ENCODE data around the gene RTRAF. TPM values are rescaled to one million over a fixed set of nuclear protein-coding genes. Genes with fewer than 3 reads are reported as not detected.

The RTRAF gene
- total and polyA plus RNA-seq, 7 experiments from 2014 or later: 112 to 206 (median 124) TPM

GRCh38 chr14:52006361-52006760 is 17.0 kb downstream of the RTRAF start:
- Histone ChIP-seq H3K27ac (ENCODE audit: low read depth, low read length) (no peak overlapping the region), H3K9me3 (ENCODE audit: control insufficient read depth in 2 of 3, low read length in 3 of 3) (no peaks in the 10 kb centered on the region), H3K27me3 (ENCODE audit: control insufficient read depth in 2 of 2, insufficient read depth in 2 of 2, low read length in 2 of 2) (no peaks in the 10 kb centered on the region), H3K4me3 (ENCODE audit: low read length) (no peak overlapping the region), H3K4me1 (ENCODE audit: control insufficient read depth in 2 of 2, insufficient read depth in 2 of 2, low read length in 2 of 2) (no peaks in the 10 kb centered on the region), H3K36me3 (ENCODE audit: control insufficient read depth in 2 of 3, insufficient read depth in 3 of 3, low read length in 3 of 3) (peaks cover 12 to 98% (median 45%) of the 10 kb centered on the region in 3 experiments)
- DNase-seq (no peak), ATAC-seq (no peak)
- intact Hi-C loops (cut with micrococcal nuclease): no loop called here
- H3K4me1 Mint-ChIP-seq: peaks cover 0 to 7% (median 0%) of the 10 kb centered on the region in 7 donors
- no peaks in the 10 kb centered on the region for H3K27me3 Mint-ChIP-seq
- H3K9me3 Mint-ChIP-seq: no peaks in the 10 kb centered on the region
- POLR2A ChIA-PET: no interaction called here
- H3K4me3 Mint-ChIP-seq: no peak overlapping the region
- H3K36me3 Mint-ChIP-seq: peaks cover 18 to 52% (median 44%) of the 10 kb centered on the region in 5 donors
- peak overlapping the region in 2 of 9 donors; percentile 51 to 56 for H3K27ac Mint-ChIP-seq
- CTCF ChIA-PET: no interaction called here

- Mint-ChIP-seq H3K4me3 (no peak overlapping the region), H3K36me3 (peaks cover 18 to 52% (median 47%) of the 10 kb centered on the region in 5 donors), H3K27ac (peak overlapping the region in 1 of 9 donors; percentile 51), H3K4me1 (peaks cover 0 to 6% (median 0%) of the 10 kb centered on the region in 7 donors), H3K9me3 (no peaks in the 10 kb centered on the region), H3K27me3 (no peaks in the 10 kb centered on the region)
- ChIA-PET CTCF (interaction anchor here (0.6 kb wide), 1 partner anchor 773 kb away, joined by 3 read pairs; no protein-coding TSS in a partner anchor), POLR2A (no interaction called here)
- Histone ChIP-seq H3K36me3 (ENCODE audit: control insufficient read depth in 2 of 3, insufficient read depth in 3 of 3, low read length in 3 of 3) (peaks cover 12 to 93% (median 41%) of the 10 kb centered on the region in 3 experiments), H3K4me3 (ENCODE audit: low read length) (no peak overlapping the region), H3K27ac (ENCODE audit: low read depth, low read length) (no peak overlapping the region), H3K27me3 (ENCODE audit: control insufficient read depth in 2 of 2, insufficient read depth in 2 of 2, low read length in 2 of 2) (no peaks in the 10 kb centered on the region), H3K4me1 (ENCODE audit: control insufficient read depth in 2 of 2, insufficient read depth in 2 of 2, low read length in 2 of 2) (no peaks in the 10 kb centered on the region), H3K9me3 (ENCODE audit: control insufficient read depth in 2 of 3, low read length in 3 of 3) (no peaks in the 10 kb centered on the region)
- no peak for DNase-seq
- intact Hi-C loops (cut with micrococcal nuclease): no loop called here
- ATAC-seq: no peak
Measured at GRCh38 chr14:52007211-52007610, 17.9 kb downstream of the RTRAF start.

GRCh38 chr14:52007637-52008036 is 18.3 kb downstream of the RTRAF start:
- Histone ChIP-seq H3K4me3 (ENCODE audit: low read length) (no peak overlapping the region), H3K4me1 (ENCODE audit: control insufficient read depth in 2 of 2, insufficient read depth in 2 of 2, low read length in 2 of 2) (no peaks in the 10 kb centered on the region), H3K27ac (ENCODE audit: low read depth, low read length) (no peak overlapping the region), H3K9me3 (ENCODE audit: control insufficient read depth in 2 of 3, low read length in 3 of 3) (no peaks in the 10 kb centered on the region), H3K36me3 (ENCODE audit: control insufficient read depth in 2 of 3, insufficient read depth in 3 of 3, low read length in 3 of 3) (peaks cover 12 to 89% (median 36%) of the 10 kb centered on the region in 3 experiments), H3K27me3 (ENCODE audit: control insufficient read depth in 2 of 2, insufficient read depth in 2 of 2, low read length in 2 of 2) (no peaks in the 10 kb centered on the region)
- H3K27ac Mint-ChIP-seq: peak overlapping the region in 3 of 9 donors; percentile 32 to 51 (median 51)
- H3K36me3 Mint-ChIP-seq: peaks cover 18 to 48% (median 45%) of the 10 kb centered on the region in 5 donors
- intact Hi-C loops (cut with micrococcal nuclease): no loop called here
- no peak for ATAC-seq
- peaks cover 0 to 5% (median 0%) of the 10 kb centered on the region in 7 donors for H3K4me1 Mint-ChIP-seq
- POLR2A ChIA-PET: no interaction called here
- H3K9me3 Mint-ChIP-seq: no peaks in the 10 kb centered on the region
- H3K4me3 Mint-ChIP-seq: no peak overlapping the region
- CTCF ChIA-PET: interaction anchor here (0.6 kb wide), 1 partner anchor 774 kb away, joined by 3 read pairs; no protein-coding TSS in a partner anchor
- DNase-seq: no peak
- H3K27me3 Mint-ChIP-seq: no peaks in the 10 kb centered on the region

GRCh38 chr14:52008136-52008535 is 18.8 kb downstream of the RTRAF start:
- no peak for DNase-seq
- H3K27me3 ChIP-seq (ENCODE audit: control insufficient read depth in 2 of 2, insufficient read depth in 2 of 2, low read length in 2 of 2): no peaks in the 10 kb centered on the region
- POLR2A ChIA-PET: no interaction called here
- Mint-ChIP-seq H3K4me3 (no peak overlapping the region), H3K4me1 (peaks cover 0 to 5% (median 0%) of the 10 kb centered on the region in 7 donors), H3K36me3 (peaks cover 18 to 46% (median 42%) of the 10 kb centered on the region in 5 donors), H3K27ac (peak overlapping the region in 4 of 9 donors; percentile 4 to 51 (median 24)), H3K9me3 (no peaks in the 10 kb centered on the region), H3K27me3 (no peaks in the 10 kb centered on the region)
- intact Hi-C loops (cut with micrococcal nuclease): no loop called here
- H3K4me3 ChIP-seq (ENCODE audit: low read length): no peak overlapping the region
- no peak overlapping the region for H3K27ac ChIP-seq (ENCODE audit: low read depth, low read length)
- peaks cover 12 to 84% (median 36%) of the 10 kb centered on the region in 3 experiments for H3K36me3 ChIP-seq (ENCODE audit: control insufficient read depth in 2 of 3, insufficient read depth in 3 of 3, low read length in 3 of 3)
- no peak for ATAC-seq
- H3K4me1 ChIP-seq (ENCODE audit: control insufficient read depth in 2 of 2, insufficient read depth in 2 of 2, low read length in 2 of 2): no peaks in the 10 kb centered on the region
- CTCF ChIA-PET: interaction anchor here (0.7 kb wide), 1 partner anchor 162 kb away, joined by 3 read pairs; no protein-coding TSS in a partner anchor
- no peaks in the 10 kb centered on the region for H3K9me3 ChIP-seq (ENCODE audit: control insufficient read depth in 2 of 3, low read length in 3 of 3)

- Histone ChIP-seq H3K36me3 (ENCODE audit: control insufficient read depth in 2 of 3, insufficient read depth in 3 of 3, low read length in 3 of 3) (peaks cover 10 to 63% (median 17%) of the 10 kb centered on the region in 3 experiments), H3K27ac (ENCODE audit: low read depth, low read length) (no peak overlapping the region), H3K4me3 (ENCODE audit: low read length) (no peak overlapping the region), H3K4me1 (ENCODE audit: control insufficient read depth in 2 of 2, insufficient read depth in 2 of 2, low read length in 2 of 2) (no peaks in the 10 kb centered on the region), H3K27me3 (ENCODE audit: control insufficient read depth in 2 of 2, insufficient read depth in 2 of 2, low read length in 2 of 2) (no peaks in the 10 kb centered on the region), H3K9me3 (ENCODE audit: control insufficient read depth in 2 of 3, low read length in 3 of 3) (no peaks in the 10 kb centered on the region)
- CTCF ChIA-PET: no interaction called here
- DNase-seq (no peak), ATAC-seq (no peak)
- Mint-ChIP-seq H3K4me1 (peaks cover 0 to 5% (median 0%) of the 10 kb centered on the region in 7 donors), H3K4me3 (no peak overlapping the region), H3K9me3 (no peaks in the 10 kb centered on the region), H3K27ac (peak overlapping the region in 1 of 9 donors; percentile 12), H3K27me3 (no peaks in the 10 kb centered on the region), H3K36me3 (peaks cover 18 to 41% (median 34%) of the 10 kb centered on the region in 5 donors)
- POLR2A ChIA-PET: no interaction called here
- intact Hi-C loops (cut with micrococcal nuclease): no loop called here
Measured at GRCh38 chr14:52010173-52010693, 20.9 kb downstream of the RTRAF start.

- H3K27me3 ChIP-seq (ENCODE audit: control insufficient read depth in 2 of 2, insufficient read depth in 2 of 2, low read length in 2 of 2): no peaks in the 10 kb centered on the region
- no peaks in the 10 kb centered on the region for H3K9me3 ChIP-seq (ENCODE audit: control insufficient read depth in 2 of 3, low read length in 3 of 3)
- Mint-ChIP-seq H3K4me3 (no peak overlapping the region), H3K36me3 (peaks cover 14 to 31% (median 26%) of the 10 kb centered on the region in 5 donors), H3K9me3 (no peaks in the 10 kb centered on the region), H3K4me1 (peaks cover 0 to 5% (median 0%) of the 10 kb centered on the region in 7 donors), H3K27ac (peak overlapping the region in 3 of 9 donors; percentile 21 to 33 (median 26)), H3K27me3 (peaks cover 2 to 5% (median 3%) of the 10 kb centered on the region in 5 donors)
- H3K27ac ChIP-seq (ENCODE audit: low read depth, low read length): no peak overlapping the region
- H3K36me3 ChIP-seq (ENCODE audit: control insufficient read depth in 2 of 3, insufficient read depth in 3 of 3, low read length in 3 of 3): peaks cover 6 to 50% (median 15%) of the 10 kb centered on the region in 3 experiments
- CTCF ChIA-PET: no interaction called here
- no peak overlapping the region for H3K4me3 ChIP-seq (ENCODE audit: low read length)
- intact Hi-C loops (cut with micrococcal nuclease): no loop called here
- no peak for DNase-seq
- ATAC-seq: no peak
- POLR2A ChIA-PET: no interaction called here
- no peaks in the 10 kb centered on the region for H3K4me1 ChIP-seq (ENCODE audit: control insufficient read depth in 2 of 2, insufficient read depth in 2 of 2, low read length in 2 of 2)
Measured at GRCh38 chr14:52011523-52011922, 22.2 kb downstream of the RTRAF start.

- Histone ChIP-seq H3K27me3 (ENCODE audit: control insufficient read depth in 2 of 2, insufficient read depth in 2 of 2, low read length in 2 of 2) (no peaks in the 10 kb centered on the region), H3K36me3 (ENCODE audit: control insufficient read depth in 2 of 3, insufficient read depth in 3 of 3, low read length in 3 of 3) (peaks cover 6 to 41% (median 9%) of the 10 kb centered on the region in 3 experiments), H3K9me3 (ENCODE audit: control insufficient read depth in 2 of 3, low read length in 3 of 3) (no peaks in the 10 kb centered on the region), H3K4me1 (ENCODE audit: control insufficient read depth in 2 of 2, insufficient read depth in 2 of 2, low read length in 2 of 2) (no peaks in the 10 kb centered on the region), H3K27ac (ENCODE audit: low read depth, low read length) (no peak overlapping the region), H3K4me3 (ENCODE audit: low read length) (no peak overlapping the region)
- ATAC-seq (no peak), DNase-seq (no peak)
- H3K4me1 Mint-ChIP-seq: peaks cover 0 to 5% (median 0%) of the 10 kb centered on the region in 7 donors
- H3K27ac Mint-ChIP-seq: peak overlapping the region in 1 of 9 donors; percentile 46
- no peak overlapping the region for H3K4me3 Mint-ChIP-seq
- ChIA-PET CTCF (no interaction called here), POLR2A (no interaction called here)
- peaks cover 5 to 13% (median 8%) of the 10 kb centered on the region in 5 donors for H3K27me3 Mint-ChIP-seq
- H3K9me3 Mint-ChIP-seq: no peaks in the 10 kb centered on the region
- intact Hi-C loops (cut with micrococcal nuclease): no loop called here
- peaks cover 14 to 26% (median 22%) of the 10 kb centered on the region in 5 donors for H3K36me3 Mint-ChIP-seq
Measured at GRCh38 chr14:52012635-52013034, 23.3 kb downstream of the RTRAF start.
